GM18951 (cell line): Measurements from ENCODE around the gene SLC26A6.

Source experiments
- POLR2A ChIP-seq: IDR thresholded peaks from 4 replicates; pipeline ENCODE4 v1.6.1; 2011; ENCODE audit warnings: mild to moderate bottlenecking; ENCODE audit not compliant: insufficient read length, insufficient read depth; ENCODE audit errors: extremely low read depth
- in situ Hi-C: fragments of 300-500 bp; cut with MboI; formaldehyde crosslinking; loops from one replicate; pipeline ENCODE4 v1.12.0; 2022; ENCODE audit warnings: low sequenced_read_pairs, mixed read lengths, inconsistent platforms; ENCODE audit not compliant: unreplicated experiment

Gene SLC26A6

DNA sequence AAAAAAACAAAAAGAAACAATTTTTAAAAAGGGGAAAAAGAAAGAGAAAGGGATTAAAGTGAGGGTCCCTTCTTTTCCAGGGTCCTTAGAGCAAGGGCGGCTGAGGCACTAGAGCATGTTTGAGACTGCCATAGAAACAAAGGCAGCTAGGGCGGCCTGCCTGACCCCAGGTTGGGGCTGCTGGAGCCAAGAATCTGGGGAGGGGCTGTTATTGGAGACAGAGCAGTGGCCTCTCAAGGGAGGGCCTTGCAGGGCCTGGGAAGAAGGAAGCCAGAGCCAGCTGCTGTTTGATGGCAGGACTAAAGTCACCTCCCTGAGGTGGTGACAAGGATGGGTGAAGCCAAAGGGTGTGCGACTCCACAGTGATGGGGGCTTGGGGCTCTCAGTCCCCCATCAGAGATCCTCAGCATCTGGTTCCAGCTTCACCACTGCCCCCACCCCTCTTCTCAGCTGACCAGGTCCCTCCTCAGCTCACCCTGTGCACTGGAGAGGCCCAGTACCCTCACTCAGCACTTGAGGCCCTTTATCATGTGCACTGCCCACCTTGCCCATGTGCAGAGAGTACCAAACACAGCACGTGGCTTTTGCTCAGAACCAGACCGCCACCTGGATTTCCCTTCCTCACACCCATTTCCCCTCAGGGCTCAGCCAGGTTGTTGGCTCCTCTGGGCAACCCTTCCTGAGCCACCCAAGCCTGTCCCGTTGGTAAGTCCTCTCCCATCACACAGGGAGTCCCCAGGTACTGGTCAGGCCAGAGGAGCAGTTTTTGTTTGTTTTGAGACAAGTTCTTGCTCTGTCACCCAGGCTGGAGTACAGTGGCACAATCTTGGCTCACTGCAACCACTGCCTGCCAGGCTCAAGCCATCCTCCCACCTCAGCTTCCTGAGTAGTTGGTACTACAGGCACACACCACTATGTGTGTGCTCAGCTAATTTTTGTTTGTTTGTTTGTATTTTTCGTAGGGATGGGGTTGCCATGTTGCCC is 15.4 kb downstream of the SLC26A6 start:
- no peak for TF ChIP-seq POLR2A
- in situ Hi-C loops = no loop called here

DNA sequence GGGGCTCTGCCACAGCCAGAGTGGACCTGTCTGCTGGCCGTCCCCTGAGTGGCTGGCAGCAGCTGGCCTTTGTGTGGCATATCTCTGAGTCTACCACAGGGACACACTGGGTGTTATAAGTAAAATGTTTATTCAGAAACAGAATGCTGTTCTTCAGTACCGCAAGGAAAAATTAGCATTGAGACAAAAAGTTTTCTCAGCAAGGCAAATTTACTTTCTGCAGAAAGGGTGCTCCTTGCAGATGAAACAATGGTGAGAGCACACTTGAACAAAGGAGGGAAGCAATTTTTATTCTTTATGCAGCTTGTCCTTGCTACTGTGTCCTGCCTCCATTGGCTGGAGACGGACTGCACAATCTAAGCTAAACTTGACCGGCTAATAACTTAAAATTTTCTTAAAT is 17.7 kb downstream of the SLC26A6 start:
- no peak for TF ChIP-seq POLR2A
- in situ Hi-C loops = no loop called here

DNA sequence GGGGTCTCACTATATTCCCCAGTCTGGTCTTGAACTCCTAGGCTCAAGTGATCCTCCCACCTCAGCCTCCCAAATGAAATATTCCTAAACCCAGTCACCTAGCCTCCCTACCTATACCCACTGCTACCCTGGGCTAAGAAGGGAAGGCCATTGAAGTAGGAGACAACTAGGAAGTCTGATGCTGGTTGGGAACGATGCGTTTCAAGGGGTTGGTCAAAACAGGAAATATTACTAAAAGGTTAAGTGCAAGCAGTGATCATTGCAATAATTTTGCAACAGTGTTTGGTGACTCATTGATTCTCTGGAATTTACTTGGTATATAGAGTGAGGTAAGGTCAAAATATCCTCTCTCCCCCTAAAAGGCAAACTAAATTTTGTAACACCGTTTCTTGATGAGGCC is 21.2 kb downstream of the SLC26A6 start:
- no peak for TF ChIP-seq POLR2A
- in situ Hi-C loops = no loop called here

DNA sequence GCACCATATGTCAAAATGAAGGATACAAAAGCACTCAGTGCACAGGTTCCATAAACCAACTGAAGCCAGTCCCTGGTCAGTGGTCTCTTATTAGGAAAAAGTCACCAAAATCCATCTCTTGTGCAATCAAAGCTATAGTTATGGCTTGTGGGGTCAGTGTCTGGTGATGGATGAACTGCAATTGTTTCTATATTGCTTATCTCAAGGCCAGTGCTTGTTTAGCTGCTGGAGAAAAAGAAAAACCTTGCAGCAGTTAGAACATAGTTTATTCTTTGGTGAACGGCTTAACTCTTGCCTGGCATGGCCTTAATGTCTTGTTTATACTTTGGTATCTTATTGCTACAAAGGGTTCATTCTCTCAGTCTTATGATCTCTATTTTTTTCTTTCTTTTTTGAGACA is 23.0 kb downstream of the SLC26A6 start:
- in situ Hi-C loops = no loop called here
- no peak for TF ChIP-seq POLR2A

DNA sequence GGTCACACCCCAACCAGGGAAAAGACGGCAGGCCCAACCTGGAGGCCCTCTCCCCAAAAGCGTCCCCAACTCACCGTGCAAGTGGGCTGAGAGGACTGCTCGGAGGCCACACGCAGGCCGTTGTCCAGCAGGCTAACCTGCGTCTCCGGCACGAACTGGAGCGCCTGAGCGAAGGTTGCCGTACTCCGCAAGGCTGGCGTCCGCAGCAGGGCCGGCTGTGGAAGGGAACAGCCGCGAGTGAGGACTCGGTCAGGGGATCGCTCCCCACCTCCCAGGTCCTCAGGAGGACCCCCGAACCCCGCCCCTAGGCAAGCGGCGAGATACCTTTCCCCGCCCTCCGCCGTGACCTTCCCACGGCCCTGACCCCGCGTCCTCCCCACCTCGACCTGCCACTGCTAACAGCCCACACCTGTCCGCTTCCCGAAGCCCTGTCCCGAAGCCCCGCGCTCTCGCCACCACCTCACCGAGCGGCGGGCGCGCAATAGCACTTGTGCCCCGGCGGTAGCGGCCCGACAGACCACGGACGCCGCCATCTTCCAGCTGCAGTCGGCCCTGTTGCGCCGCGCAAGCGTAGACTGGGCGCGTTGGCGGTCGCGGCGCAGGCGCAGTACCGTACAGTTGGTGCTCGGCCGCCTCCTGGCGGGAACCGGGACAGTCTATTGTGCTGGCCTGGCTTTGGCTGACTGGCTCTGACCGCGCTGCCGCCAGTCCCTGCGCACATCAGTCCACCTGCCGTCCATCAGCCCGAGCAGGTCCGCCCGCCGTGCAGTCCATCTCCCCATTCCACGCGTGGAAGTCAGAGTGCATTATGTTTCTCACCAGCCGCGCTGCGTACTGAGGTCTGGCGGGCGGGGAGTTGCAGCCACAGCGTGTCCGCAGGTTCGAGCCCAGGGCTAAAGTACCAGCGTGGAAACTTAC is 25.9 kb downstream of the SLC26A6 start, which contains the start of gene UQCRC1:
TSS of gene UQCRC1 (minus strand) at position 559 of the 918 bp plus-strand sequence. CDS start at position 533, 26 bp downstream.
- in situ Hi-C loops = no loop called here
- TF ChIP-seq POLR2A = peak; percentile 98

DNA sequence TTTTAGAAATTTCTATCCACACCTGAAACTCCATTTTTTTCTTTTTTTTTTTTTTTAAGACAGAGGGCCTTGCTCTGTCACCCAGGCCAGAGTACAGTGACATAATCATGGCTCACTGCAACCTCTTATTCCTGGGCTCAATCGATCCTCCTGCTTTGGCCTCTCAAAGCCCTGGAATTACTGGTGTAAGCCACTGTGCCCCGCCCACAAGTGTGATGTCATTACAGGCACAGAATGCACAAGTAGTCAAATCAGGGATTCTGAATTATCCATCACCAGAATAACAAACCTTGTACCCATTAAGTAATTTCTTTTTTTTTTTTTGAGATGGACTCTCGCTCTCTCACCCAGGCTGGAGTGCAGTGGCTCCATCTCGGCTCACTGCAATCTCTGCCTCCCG is 27.7 kb downstream of the SLC26A6 start:
- TF ChIP-seq POLR2A = no peak
- in situ Hi-C loops = no loop called here

DNA sequence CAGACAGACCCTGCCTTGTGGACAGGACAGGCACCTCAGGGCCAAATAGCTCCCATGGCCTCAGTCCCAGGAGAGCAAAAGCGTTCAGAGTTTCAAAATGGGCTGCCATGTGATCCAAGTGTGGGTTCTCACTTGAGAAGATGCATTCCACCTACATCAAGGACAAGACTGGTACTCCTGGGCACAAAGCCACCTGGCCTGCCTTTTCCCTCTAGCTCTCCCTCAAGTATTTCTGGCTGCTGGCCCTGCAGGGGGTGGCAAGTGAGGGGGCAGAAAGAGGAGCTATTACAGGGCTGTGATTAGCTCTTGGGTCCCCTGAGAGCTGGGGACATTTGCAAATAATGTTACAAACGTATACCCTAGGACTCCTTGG is 33.7 kb downstream of the SLC26A6 start:
- TF ChIP-seq POLR2A = no peak
- in situ Hi-C loops = no loop called here

DNA sequence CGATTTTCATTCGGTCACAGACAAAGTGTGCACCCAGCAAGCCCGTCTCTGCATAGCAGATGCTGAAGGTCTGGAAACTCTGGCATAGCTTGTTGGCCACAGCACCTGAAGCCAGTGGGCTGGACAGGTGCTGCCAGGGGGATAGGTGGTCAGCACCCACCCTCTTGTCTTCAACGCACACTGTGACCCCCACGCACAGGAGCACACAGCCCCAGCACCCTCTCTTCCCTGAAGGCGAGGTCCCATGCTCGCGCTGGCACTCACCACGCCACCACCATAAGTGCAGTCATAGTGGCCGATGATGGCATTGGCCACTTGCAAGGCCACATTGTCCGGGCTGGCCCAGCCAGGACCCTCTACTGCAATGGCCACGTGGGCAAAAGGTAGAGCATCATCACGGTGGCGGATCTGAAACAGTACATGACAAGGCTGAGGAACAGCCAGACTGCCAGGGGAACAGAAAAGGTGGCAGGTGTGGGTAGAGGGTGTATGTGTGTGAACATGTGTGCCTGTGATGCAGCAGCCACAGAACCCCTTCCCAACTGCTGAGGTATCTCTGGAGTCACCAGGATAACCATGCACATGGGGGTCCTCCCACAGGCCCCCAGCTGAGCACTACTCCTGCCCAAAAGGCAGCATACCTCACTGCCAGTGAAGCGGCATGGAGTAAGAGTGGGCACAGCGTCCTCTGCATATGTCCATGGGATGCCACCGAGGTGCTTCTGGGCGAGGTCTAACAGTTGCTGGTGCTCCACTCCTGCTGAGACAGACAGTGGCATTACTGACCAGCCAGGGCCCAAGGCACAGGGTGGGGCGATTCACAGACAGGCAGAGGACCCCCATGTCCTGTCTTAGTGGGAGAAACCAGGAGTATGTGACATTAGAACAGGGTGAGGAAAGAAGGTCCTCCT is 34.3 kb downstream of the SLC26A6 start:
- TF ChIP-seq POLR2A = no peak
- in situ Hi-C loops = no loop called here

DNA sequence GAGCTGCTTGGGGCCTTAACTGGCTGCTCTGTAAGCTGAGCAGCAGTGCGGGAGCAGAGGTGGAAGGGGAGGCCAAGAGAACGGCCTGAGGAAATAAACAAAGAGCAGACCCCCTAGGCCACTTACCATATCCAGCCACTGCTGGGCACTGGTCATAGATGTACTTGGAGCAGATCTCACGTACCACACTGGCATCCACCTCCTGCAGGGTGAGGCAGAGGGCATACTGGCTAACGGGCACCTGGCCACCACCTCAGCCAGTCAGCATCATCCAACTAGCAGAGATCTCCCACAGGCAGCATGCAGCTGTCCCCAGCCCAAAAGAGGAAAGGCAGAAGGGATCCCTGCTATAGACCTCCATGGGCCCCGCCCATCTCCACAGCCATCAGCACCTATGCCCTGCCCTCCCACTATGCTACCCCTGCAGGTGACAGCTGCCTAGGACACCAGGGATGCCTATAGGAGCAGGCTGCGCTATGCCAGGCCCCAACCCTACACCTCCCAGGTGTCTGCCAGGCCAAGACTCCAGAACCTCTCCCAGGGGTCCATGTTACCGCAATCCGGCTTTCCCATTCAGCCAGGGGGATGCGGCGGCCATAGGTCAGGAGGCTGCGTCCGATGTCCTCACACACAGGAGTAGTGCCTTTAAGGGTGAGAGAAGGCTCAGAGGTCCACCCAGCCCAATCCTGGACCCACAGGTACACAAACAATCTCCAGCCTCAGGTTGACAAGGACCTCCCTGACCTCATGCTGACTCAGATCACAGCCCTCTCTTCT is 35.6 kb downstream of the SLC26A6 start:
- no peak for TF ChIP-seq POLR2A
- in situ Hi-C loops = no loop called here

DNA sequence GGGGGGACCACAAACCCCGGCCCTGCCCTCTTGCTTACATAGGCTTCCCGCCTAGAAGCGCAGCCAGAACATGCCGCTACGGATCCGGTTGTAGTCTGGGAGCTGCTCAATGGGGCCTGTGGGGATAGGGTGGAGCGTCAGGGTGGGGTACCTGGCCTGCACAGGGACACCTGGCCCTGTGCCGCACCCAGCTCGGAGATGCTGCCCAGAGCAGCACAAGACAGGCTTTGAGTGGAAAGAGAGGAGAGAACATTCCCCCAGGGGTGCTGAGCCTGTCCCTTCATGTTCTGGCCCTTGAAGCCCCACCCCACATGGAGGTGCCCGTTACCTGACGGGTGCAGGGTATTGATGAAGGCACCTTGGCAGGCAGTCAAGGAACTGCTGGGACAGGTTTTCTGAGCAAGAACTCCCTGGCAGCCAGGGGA is 36.2 kb downstream of the SLC26A6 start:
- TF ChIP-seq POLR2A = no peak
- in situ Hi-C loops = no loop called here

DNA sequence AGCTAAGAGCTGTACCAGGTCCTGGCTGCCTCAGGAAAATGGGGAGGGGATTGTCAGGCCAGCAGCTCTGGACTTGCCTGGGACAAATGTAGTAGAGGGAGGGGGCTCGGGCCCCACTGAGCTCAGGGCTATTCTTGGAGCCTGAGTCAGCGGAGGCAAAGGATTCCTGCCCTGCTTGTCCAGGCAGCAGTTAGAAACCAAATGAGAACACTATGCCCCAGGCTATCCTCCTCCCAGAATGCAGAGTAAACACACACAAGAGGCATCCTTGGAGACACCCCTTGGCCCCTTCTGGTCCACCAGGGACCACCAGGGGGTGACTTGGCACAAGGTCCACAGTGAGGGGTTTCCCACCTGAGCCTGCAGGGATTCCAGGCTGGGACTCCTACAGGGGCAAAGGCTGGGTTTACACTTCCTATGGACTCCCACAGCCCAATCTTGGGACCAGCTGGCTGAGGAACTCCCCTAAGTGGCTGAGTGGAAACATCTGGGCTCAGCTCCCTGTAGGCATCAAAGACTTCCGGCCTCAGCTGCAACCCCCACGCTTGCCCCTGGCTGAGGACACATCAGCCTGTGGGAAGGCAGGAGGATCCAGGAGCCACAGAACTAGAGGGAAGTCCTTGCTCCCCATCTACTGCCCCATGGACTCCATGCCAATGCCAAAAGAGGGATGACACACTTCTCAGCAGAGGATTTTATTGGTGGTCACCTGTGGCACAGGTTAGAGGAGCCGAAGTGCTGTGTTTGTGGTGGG is 36.8 kb downstream of the SLC26A6 start:
- no peak for TF ChIP-seq POLR2A
- in situ Hi-C loops = no loop called here
